GM18951 (cell line): ENCODE measurements around the gene HIPK2.
"Not testable (repeated sequence)": the region's sequence is repeated elsewhere in the genome, so short reads cannot be mapped to it uniquely, and the experiment has no call there.

Experiments
- POLR2A ChIP-seq: IDR thresholded peaks from 4 replicates; pipeline ENCODE4 v1.6.1; 2011; ENCODE audit warnings: mild to moderate bottlenecking; ENCODE audit not compliant: insufficient read length, insufficient read depth; ENCODE audit errors: extremely low read depth
- in situ Hi-C: fragments of 300-500 bp; cut with MboI; formaldehyde crosslinking; loops from one replicate; pipeline ENCODE4 v1.12.0; 2022; ENCODE audit warnings: low sequenced_read_pairs, mixed read lengths, inconsistent platforms; ENCODE audit not compliant: unreplicated experiment

Gene HIPK2

GRCh38 chr7:139559364-139560105 is 218.3 kb downstream of the HIPK2 start:
- in situ Hi-C loops, result no loop called here
- TF ChIP-seq POLR2A, result no peak

- no peak for TF ChIP-seq POLR2A
- in situ Hi-C loops, result no loop called here
Observed at GRCh38 chr7:139557857-139558581, 219.8 kb downstream of the HIPK2 start.

DNA sequence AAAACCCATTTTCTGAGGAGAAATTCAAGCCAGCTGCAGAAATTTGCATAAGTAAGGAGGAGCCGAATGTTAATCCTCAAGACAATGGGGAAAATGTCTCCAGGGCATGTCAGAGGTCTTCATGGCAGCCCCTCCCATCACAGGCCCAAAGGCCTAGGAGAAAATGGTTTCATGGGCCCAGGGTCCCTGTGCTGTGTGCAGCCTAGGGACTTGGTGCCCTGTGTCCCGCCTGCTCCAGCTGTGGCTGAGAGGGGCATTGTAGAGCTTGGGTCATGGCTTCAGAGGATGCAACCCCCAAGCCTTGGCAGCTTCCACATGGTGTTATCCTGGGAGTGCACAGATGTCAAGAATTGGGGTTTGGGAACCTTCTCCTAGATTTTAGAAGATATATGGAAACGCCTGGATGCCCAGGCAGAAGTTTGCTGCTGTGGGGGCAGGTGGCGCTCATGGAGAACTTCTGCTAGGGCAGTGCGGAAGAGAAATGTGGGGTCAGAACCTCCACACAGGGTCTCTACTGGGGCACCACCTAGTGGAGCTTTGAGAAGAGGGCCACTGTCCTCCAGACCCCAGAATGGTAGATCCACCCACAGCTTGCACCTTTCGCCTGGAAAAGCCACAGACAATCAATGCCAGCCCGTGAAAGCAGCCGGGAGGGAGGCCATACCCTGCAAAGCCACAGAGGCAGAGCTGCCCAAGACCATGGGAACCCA is 223.7 kb downstream of the HIPK2 start:
- in situ Hi-C loops, result not testable (repeated sequence)

GRCh38 chr7:139548302-139549028 is 229.3 kb downstream of the HIPK2 start:
- in situ Hi-C loops, result no loop called here
- no peak for TF ChIP-seq POLR2A

GRCh38 chr7:139544645-139545044 is 233.2 kb downstream of the HIPK2 start:
- in situ Hi-C loops, result no loop called here
- TF ChIP-seq POLR2A, result no peak

- in situ Hi-C loops, result no loop called here
- no peak for TF ChIP-seq POLR2A
Observed at GRCh38 chr7:139543801-139544603, 233.8 kb downstream of the HIPK2 start.

DNA sequence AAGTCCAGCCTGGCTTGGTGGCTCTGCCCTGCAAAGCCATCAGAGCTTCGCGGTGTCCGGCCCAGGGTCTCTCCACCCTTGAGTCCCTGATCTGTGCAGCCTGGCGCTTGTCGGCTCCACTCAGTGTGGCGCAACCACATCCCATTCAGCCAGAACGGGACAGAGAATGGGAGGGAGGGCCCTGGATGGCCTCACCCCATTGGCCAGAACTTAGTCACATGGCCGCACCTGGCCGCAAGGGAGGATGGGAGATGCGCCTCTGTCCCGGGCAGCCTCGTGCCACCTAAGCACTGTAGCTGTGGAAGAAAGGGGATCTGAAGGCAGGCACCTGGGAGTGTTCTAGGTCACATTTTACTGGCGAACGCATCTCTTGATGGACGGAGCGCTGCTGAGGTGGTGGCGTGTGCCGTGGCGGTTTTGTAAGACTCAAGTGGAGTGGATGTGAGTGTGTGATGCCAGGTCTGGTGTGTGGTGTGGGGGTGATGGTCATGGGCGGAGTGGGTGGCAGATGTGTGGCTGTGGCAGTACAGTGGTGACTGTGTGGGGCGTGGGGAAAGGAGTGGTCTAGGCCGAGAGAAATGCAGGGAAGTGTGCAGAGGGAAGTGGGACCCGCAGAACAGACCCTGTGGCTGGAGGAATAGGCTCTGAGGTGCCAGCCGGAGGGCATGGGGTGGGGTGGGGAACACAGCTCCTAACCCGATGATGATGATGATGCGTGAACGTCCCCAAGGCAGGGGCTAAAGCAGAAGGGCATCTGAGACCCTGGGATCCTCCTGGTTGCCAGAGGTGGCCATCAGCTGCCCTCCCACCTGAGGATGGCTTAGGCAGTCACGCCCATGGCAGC is 235.3 kb downstream of the HIPK2 start:
- in situ Hi-C loops, result no loop called here

GRCh38 chr7:139541600-139542307 is 236.0 kb downstream of the HIPK2 start:
- in situ Hi-C loops, result no loop called here
- TF ChIP-seq POLR2A, result no peak

More for the DNA sequence above, 235.3 kb downstream of the HIPK2 start:
- TF ChIP-seq POLR2A, result no peak

GRCh38 chr7:139540203-139540602 is 237.6 kb downstream of the HIPK2 start:
- TF ChIP-seq POLR2A, result no peak
- in situ Hi-C loops, result no loop called here

DNA sequence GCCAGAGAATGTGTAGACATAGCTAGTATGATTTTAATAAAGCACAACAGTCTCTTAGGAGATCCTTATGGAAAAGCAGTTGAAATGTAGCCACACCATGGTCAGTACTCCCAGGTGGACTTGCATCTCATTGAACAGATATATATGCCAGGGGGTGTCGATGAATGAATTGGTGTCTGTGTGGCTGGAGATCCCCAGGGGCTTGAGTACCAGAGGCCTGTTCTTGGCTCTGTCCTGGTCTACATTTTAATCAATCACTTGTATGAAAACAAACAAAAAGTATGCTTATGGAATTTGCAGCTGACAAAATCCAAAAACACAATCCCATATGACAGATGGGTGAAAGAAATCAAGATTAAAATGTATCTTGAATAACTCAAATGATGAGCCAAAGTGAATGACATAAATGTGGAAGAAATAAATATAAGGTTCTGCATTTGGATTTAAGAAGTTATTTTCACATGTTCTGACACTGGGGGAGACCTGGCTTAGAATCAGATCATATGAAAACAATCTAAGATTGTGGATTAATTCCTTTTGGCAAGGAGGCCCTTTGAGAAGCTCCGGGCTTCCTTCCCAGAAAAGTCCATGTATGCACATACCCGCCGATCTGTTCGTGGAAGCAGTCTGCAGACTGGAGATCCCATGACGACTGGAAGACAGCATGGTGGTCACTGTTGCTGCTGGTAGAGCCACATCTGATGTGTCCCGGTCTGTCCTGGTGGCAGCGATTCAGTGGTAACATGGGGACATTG is 238.7 kb downstream of the HIPK2 start:
- in situ Hi-C loops, result no loop called here
- no peak for TF ChIP-seq POLR2A

DNA sequence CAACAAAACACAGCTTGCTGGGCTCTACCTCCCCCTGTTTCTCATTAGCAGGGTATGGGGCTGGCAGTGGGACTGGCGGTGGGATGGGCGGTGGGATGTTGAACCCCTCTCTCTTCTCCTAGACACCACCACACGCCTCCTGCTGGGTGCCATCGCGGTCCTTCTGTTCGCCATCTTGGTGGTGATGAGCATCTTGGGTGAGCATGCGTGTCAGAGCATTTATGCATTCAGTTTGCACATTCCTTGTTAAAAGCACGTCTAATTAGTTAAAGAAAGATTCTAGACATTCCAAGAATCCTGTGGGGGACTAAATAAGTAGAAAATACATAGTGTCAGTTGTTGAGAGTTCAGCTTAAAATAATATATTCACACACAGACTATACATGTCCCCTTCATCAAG is 241.6 kb downstream of the HIPK2 start:
- no peak for TF ChIP-seq POLR2A
- in situ Hi-C loops, result no loop called here
